HG02938 (cell line): ENCODE measurements around the gene DAD1.
"Not testable (repeated sequence)": the region's sequence is repeated elsewhere in the genome, so short reads cannot be mapped to it uniquely, and the experiment has no call there.

Source experiments
- ATAC-seq: cut with Tn5 transposase; IDR thresholded peaks from one replicate; pipeline ENCODE4 v1.9.1; 2021; ENCODE audit warnings: mild to moderate bottlenecking, moderate library complexity; ENCODE audit not compliant: unreplicated experiment

The DAD1 gene

DNA sequence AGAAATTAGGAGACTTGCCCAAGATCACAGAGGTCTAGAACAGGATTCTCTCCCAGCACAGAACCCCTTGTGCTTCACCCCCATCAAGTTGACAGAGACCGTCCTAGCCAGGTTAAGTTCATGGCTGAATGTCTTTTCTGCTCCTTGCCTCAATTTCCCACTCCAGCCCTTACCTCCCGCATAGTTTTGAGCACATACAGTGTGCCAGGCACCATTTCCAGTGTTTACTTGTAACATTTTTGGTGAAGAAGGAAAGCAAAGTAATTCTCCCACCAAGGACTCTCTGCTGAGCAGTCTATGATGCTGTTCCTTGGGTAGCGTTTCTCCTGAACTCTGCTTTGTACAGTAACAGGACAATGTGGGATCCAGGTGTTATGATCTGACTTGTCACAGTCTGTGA, 10.3 kb upstream of the DAD1 start:
- no peak for ATAC-seq

DNA sequence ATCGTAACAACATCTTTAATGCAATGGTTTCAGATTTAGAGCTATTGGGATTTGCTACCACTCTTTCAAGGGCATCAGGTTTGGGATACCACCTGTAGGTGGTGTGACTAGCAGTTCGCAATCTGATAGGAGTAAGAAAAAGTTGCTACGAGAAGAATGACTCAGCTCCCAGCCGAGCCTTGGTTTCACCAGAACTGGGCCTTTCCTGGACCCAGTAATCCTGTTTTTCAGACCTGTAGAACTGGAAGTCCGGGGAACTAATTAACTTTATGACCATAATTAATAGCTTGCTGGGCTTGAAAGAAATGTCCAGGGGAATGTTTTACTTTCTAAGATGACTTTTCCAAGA, 9.8 kb upstream of the DAD1 start:
- ATAC-seq: peak; percentile 37

DNA sequence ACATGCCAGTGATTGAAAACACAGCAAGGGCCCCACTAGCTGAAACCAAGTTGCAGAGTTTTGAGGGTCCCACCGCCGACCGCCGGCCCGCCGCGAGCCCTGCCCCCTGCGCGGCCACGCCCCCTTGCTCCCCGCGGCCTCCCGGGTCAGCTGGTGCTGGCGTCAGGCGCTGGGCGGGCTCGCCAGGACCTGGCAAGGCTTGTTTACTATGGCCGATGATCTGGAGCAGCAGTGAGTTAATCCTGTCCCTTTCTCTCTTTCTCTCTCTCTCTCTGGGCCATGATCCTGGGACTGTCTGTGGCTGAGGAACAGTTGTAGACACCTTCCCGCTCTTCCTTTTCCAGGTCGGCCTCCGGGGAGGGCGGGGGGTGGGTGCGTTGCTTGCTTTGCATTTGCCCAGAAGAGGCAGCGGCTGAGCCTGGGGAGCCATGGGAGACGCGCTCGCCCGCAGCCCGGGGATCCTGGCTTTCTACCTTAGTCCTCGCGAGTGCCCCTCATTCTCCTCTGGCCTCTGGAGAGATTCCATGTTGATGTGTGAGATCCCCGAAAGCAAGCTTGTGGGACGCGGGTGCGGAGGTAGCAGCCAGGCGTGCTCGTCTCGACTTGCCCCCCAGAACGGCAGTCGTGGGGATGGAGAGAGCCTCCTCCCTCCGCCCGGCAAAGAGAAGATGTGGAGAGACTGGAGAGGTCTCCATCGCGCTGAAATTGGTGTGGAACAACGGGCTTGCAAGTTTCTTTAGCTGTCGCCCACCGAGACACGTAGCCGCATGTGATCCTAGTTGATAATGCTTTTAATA, 9.3 kb upstream of the DAD1 start, which contains the start of gene ABHD4:
TSS of gene ABHD4 (plus strand) at position 202 of the 797 bp plus-strand sequence. CDS start at position 209, 7 bp downstream.
- peak; percentile 72 for ATAC-seq

DNA sequence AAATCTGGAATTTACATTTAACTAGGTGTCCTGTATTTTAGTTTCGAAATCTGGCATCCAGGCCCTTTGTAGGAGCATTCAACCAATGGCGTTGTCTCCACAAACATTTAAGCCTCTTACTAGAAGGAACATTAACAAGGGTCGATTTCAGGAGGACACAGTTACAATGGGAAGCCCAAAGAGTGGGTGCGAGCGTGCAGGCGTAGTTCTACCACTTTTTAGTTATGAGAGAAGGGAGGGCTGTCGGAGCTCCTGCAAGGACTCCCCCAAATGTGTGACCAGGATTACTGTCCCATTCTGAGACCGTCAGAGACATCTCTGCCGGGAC, 8.7 kb upstream of the DAD1 start:
- no peak for ATAC-seq

DNA sequence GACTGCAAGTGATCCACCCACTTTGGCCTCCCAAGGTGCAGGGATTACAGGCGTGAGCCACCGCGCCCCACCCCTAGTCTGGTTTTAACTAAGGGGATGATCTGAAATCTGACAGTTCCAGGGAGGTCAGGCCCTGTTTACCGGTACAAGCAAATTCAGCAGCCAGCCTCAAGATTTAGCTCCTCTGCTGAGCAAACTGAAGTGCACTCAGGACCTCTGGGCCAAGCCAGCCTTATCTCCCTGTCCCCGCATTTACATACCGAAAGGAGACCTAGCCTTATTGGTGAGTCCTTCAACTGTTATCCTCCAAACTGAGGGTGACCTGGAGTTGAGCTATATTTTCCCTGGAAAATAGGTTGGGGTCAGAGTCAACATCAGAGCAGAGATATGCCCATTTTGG, 8.2 kb upstream of the DAD1 start:
- ATAC-seq: no peak

DNA sequence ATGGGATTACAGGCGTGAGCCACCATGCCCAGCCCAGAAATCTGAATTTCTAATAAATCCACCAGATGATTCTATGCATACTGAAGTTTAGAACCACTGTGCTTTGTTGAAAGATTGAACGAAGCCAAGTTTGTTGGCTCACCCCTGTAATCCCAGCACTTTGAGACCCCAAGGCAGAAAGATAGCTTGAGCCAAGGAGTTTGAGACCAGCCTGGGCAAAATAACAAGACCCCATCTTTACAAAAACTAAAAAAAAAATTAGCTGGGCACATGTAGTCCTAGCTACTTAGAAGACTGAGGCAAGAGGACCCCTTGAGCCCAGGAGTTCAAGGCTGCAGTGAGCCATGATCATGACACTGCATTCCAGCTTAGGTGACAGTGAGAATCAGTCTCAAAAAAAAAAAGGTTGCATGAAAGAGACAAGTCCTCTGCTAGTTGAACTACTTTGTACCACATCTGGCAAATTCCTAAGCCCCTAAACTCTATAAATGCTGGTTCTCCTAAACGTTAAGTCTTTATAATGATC, 7.4 kb upstream of the DAD1 start:
- ATAC-seq: no peak

DNA sequence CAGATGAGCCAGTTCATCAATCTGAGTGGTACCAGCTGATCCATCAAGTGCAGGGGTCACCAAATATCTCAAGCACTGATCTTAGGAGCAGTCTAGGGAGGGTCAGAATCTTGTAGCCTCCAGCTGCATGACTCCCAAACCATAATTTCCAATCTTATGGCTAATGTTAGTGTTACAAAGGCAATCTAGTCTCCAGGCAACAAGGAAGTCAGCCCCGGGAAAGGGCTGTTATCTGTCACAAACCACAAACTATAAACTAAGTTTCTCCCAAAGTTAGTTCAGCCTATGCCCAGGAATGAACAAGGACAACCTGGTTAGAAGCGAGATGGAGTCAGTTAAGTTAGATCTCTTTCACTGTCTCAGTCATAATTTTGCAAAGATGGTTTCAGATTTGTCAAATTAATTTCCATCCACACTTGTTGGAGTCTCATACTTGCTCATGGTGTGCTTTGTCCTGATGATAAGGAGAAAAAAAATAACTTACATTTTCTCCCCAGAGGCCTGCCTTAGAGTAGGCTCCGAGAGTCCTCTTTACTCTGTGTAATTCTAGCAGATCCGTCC, 5.2 kb upstream of the DAD1 start:
- no peak for ATAC-seq

DNA sequence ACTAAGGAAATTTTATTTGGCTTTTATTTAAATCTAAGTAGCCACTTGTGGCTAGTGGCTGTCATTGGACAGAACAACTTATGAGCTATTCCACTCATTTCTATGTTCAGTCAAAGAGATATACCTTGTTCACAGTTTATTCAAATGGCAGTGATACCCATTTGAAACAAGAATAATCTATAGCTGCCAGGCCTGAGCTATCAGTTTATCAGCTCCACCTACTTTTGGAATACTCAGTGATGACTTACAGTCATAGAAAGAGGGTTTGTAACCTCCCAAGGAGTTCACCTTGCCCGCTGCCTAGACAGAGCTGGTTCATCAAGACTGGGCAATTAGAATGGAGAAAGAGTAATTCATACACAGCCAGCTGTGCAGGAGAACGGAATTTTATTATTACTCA, 4.6 kb upstream of the DAD1 start:
- ATAC-seq: no peak

DNA sequence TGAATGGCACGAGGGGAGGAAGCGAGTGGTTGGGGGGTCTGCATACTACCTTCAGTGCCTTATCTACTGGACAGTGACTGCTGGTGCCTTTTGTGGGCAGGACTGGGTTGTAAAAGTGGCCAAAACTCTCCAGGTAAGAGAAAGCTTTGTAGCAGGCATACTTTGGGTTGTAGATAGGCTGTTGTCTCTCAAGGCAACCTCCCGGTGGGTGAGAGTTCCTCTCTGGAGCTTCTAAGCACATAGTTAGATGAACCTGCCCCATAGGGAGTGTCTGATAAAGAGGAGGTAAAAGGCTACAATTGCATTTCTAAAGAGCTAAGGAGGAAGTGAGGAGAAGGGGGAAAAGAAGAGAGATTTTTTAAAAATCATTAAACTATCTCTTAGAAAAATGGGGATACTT, 4.2 kb upstream of the DAD1 start:
- no peak for ATAC-seq

DNA sequence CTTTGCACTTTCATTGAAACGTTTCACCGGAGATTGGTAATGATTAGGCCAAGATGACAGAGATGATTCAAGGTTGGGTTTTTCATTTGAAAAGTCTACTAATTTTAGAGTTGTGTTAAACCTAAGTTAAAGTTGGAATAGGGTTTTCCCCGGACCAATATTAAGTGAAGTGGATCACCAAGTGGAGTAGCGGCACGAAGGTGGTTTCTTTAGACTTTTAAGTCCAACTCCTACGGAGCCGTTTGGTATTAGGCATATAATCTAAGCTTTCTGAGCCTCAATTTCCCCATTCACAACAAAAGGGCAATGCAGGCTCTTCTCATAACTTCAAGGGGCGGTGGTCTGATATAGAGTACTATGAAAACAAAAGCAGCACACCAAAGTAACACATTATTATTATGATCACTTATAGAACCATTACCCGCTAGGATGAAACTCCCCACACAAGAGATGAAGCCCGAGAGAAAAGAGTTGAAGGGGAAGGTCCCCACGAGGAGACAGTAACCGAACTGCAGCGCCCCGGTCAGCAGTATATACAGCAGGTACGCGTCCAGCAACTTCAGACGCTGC, 413 bp downstream of the DAD1 start:
- ATAC-seq: no peak

DNA sequence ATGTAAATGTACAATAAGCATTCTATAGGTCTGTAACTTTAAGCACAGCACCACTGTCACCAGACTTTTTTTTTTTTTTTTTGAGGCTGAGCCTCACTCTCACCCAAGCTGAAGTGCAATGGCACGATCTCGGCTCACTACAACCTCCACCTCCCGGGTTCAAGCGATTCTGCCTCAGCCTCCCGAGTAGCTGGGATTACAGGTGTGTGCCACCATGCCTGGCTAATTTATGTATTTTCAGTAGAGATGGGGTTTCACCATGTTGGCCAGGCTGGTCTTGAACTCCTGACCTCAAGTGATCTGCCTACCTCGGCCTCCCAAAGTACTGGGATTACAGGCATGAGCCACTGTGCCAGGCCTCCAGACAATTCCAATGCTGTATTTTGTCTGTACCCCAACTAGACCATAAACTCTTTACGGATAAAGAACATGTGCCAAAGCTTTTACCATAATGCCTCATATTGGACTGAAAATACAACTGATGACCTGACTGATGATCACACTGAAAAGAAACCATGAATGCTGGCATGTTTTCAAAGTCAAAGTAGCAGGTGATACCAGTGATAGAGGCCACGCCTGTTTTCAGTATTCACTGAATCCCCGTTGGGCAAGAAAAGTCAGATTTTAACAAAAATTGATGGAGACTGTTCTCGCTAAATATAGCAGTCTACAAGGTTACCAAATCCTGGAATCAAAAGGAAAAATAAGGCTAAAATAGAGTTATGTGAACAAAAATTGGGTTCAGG, 1.2 kb downstream of the DAD1 start:
- ATAC-seq: not testable (repeated sequence)

DNA sequence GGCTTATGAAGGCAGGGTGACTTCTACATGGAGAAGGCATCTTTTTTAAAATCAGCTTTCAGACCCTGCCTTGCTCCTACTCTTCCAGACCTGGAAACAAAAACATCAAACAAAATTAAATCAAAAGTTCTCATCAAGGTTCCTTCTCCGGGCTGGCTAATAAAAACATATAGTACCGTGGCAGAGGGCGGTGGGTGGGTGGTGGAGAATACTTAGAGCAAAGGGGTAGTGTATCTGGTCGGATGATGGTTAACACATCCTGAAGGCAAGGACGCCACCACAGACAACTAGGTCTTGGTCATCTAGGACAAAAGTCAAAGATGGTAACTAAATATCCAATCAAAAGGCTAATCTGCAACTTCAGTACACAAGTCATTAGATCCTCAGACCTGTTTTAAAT, 1.8 kb downstream of the DAD1 start:
- ATAC-seq: no peak

DNA sequence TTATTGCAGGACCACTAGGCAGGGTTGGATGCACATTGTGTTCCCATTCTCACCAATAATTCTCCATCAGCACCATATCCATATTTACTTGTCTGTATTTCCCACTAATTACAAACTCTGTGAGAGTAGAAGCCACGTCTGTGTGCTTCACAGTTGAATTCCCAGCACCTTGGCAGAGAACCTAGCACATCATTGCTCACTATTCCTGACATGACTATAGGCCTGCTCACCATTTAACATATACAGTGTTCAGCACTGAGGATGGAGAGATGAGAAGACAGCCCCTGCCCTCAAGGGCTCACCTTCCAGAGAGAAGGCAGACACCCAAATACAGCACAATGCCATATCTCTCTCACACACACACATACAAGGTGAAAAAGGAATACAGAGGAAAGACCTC, 5.0 kb downstream of the DAD1 start:
- no peak for ATAC-seq

DNA sequence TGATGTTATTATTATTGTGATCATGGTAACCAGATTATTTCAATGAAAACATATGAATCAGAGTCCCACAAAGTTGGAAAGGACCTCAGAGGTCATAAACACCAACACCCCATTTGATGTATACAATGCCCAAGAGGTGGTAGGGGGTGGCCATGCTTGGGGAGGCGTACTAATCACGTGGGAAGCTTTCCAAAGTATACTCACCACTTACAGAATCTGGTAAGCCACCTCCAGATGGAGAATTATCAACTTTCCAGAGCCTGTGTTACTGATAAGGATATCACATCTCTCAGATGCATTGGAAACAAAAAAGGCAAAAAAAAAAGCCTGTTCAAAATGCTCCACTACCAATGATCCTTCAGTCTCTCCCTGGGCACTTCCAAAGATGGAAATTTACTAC, 8.4 kb downstream of the DAD1 start:
- no peak for ATAC-seq

DNA sequence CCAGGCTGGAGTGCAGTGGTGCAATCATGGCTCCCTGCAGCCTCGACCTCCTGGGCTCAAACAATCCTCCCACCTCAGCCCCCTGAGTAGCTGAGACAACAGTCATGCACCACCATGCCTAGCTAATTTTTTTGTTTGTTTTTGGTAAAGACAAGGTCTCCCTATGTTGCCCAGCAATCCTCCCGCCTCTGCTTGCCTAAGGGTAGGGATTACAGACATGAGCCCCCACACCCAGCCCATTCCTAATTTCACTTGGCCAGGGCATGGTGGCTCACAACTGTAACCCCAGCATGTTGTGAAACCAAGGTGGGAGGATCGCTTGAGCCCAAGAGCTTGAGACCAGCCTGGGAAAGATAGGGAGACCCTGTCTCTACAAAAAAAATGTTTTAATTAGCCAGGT, 9.1 kb downstream of the DAD1 start:
- ATAC-seq: no peak

DNA sequence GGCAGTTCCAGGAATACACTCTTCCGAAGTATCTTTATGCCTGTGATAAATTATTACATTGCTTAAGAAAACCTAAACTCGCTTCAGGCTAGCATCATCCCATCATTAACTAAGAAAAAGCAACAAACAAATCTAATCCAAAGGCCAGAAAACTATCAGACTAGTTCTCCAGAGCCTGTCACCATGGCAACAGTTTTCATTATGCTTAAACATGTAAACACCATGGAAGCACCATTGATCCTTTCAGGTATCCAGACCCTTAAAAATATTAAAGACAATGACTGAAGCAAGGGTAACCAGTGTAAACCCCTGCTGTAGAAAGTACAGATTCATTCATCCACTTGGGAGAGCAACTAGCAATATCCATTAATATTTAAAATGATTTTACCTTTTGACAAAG, 9.8 kb downstream of the DAD1 start:
- ATAC-seq: no peak

DNA sequence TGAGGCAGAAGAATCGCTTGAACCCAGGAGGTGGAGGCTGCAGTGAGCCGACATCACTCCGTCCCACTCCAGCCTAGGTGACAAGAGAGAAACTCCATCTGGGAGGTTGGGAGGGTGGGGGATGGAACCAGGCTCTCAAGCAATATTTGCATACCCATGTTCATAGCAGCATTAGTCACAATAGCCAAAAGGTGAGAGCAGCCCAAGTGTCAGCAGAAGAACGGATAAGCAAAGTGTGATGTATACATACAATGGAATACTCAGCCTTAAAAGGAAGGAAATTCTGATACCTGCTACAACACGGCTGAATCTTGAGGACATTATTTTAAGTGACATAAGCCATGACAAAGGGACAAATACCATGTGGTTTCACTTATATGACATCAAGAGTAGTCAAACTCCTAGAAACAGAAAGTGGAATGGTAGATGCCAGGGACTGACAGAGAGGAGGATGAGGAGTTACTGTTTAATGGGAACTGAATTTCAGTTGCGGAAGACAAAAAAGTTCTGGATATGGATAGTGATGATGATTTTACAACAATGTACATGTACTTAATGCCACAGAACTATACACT, 11.6 kb downstream of the DAD1 start:
- no peak for ATAC-seq

DNA sequence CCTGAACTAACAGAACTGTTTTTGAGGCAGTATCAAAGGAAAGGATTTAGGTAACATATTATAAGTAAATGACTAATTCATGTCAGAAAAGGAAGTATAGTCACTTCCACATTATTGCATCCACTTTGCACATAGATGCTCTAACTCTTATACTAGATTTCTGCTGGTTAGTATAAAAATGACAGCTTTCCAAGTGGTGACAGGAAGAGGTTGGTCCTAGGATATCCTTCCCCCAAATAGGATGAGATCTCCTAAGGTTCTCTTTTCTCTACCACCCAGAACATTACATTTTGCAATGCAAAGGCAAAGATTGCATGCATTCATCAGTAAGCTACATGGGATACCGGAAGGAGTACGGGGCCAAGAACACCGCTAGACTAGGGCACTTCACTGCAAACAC, 15.2 kb downstream of the DAD1 start:
- ATAC-seq: no peak

DNA sequence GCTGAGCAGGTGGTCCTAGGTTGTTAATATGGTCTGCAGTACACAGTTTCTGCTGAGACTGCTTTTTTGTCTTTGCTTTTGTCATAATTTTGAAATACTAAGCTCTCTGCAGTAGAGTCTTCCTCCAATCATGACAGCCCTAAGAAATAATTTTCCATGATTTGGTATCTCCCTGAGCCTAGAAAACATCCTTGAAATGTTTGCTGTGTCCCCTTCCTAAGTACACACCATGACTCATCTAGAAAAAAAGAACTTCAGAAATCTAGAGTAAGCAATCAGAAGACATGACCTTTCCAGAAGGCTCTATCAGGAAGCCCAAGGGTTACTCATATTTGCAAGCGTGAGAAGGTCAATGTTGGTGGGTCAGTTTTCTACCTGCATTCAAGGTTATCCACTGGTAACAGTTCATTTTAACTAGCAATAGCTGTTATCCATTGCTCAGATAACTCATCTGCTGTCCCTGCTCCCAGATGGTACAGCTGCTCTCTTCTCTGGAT, 16.4 kb downstream of the DAD1 start:
- ATAC-seq: no peak

DNA sequence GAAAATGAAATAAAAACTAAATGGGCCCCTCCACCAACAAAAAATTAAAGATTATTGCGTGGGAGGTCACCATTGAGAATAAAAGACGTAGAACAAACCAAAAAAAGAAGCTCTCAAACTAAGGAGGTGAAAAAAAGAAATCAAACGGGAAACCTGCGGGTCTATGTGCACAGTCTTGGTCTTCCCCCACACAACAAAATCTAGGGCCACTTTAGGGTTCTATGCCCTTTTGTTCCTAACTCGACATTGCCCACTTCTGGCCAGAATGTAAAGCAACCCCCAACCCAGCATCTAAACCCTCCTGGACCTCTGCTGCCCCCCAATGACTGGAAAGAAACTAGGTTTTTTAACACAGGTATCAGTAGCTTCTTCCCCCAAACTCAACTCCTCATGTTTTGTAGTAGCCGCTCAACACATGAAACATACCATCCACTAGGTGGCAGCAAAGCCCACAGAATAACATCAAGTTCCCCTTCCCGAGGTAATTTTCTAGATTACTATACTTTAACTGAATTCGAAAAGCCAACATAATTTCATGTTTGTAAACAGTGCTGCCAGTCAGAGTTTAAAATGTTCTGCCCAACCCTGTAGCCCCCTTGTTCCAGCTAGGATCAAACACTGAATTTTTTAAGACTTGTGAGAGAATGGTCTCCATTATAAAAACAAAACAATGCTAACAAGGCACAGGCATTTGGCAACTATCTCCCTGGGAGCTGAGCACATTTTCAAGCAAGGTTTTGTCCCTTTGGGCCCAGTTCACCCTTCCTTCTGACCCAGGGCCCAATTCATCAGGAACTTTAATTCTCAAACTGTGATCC, 18.7 kb downstream of the DAD1 start:
- peak; percentile 54 for ATAC-seq
